ENCODE measurements around the gene RASGRF2.

RASGRF2 gene

DNA sequence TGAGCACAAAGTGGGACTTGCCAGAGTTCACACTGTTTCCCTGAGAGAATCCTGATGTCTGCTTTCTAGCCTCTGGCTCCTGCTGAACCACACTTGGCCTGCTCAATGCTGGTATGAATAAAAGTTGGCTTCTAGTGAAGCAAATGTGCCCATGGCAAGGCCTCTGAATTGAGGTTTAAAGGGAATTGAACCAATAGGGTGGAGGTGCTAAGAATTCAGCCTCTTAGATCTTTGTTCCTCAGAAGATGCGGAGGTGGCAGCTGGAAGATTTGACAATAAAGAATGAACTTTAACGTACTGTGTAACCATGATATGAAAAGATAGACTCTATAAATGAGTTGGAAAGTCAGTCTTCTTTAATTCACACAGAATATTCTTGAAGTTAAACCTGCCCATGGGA lies 57.2 kb downstream of the RASGRF2 start:
- TF ChIP-seq TCF12 (IDR thresholded peaks at IDR 0.05; ENCODE audit: low read depth), result no peak
- TF ChIP-seq CREB1 (IDR thresholded peaks at IDR 0.05; ENCODE audit: low read depth), result no peak
- TF ChIP-seq, protein P1, sequence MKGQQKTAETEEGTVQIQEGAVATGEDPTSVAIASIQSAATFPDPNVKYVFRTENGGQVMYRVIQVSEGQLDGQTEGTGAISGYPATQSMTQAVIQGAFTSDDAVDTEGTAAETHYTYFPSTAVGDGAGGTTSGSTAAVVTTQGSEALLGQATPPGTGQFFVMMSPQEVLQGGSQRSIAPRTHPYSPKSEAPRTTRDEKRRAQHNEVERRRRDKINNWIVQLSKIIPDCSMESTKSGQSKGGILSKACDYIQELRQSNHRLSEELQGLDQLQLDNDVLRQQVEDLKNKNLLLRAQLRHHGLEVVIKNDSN (IDR thresholded peaks at IDR 0.05), result no peak
- TF ChIP-seq TEAD4 (IDR thresholded peaks at IDR 0.05), result no peak
- TF ChIP-seq CEBPB (IDR thresholded peaks at IDR 0.05), result no peak
- TF ChIP-seq, protein P2, sequence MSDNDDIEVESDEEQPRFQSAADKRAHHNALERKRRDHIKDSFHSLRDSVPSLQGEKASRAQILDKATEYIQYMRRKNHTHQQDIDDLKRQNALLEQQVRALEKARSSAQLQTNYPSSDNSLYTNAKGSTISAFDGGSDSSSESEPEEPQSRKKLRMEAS (IDR thresholded peaks at IDR 0.05), result no peak

- TF ChIP-seq EP300 (IDR thresholded peaks at IDR 0.05; ENCODE audit: borderline replicate concordance) (no peak), CEBPB (IDR thresholded peaks at IDR 0.05) (no peak), RAD21 (IDR thresholded peaks at IDR 0.05; ENCODE audit: low read depth) (no peak), ZBTB7A (IDR thresholded peaks at IDR 0.05; ENCODE audit: low read depth) (no peak), TEAD4 (IDR thresholded peaks at IDR 0.05) (no peak)
- TF ChIP-seq, protein P3, sequence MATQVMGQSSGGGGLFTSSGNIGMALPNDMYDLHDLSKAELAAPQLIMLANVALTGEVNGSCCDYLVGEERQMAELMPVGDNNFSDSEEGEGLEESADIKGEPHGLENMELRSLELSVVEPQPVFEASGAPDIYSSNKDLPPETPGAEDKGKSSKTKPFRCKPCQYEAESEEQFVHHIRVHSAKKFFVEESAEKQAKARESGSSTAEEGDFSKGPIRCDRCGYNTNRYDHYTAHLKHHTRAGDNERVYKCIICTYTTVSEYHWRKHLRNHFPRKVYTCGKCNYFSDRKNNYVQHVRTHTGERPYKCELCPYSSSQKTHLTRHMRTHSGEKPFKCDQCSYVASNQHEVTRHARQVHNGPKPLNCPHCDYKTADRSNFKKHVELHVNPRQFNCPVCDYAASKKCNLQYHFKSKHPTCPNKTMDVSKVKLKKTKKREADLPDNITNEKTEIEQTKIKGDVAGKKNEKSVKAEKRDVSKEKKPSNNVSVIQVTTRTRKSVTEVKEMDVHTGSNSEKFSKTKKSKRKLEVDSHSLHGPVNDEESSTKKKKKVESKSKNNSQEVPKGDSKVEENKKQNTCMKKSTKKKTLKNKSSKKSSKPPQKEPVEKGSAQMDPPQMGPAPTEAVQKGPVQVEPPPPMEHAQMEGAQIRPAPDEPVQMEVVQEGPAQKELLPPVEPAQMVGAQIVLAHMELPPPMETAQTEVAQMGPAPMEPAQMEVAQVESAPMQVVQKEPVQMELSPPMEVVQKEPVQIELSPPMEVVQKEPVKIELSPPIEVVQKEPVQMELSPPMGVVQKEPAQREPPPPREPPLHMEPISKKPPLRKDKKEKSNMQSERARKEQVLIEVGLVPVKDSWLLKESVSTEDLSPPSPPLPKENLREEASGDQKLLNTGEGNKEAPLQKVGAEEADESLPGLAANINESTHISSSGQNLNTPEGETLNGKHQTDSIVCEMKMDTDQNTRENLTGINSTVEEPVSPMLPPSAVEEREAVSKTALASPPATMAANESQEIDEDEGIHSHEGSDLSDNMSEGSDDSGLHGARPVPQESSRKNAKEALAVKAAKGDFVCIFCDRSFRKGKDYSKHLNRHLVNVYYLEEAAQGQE (IDR thresholded peaks at IDR 0.05; ENCODE audit: low read depth), result no peak
Observed at GRCh38 chr5:81019748-81020147, 59.6 kb downstream of the RASGRF2 start.

DNA sequence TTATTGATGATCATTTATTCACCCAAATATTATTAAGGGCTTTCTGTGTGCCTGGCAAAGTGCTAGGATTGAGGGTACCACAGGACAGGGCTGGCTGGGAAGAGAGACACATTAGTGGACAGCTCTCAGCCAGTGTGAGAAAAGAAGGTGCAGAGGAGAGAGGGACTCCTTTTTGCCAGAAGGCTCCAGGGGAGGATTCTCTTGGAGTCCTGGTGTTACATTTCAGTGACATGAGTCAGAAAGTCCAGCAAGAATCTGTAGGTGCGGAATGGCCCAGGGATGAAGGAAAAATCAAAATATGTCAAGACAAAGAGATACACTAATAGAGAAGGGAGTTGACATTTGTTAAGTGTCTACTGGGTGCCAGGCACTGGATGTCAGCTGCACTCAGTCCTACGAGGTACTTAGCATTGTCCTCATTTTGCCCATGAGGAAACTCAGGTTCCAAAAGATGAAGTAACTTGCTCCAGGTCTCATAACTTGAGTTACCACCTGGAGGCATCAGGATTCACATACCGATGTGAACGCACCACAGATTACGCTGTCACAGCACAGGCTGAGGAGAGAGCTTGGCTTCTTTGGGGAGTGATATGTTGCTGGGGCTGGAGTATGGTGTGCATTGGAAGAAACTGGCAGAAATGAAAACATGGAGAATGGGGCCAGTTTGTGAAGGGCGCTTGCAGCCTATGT lies 60.5 kb downstream of the RASGRF2 start:
- TF ChIP-seq, protein P1 (IDR thresholded peaks at IDR 0.05), result no peak
- TF ChIP-seq RAD21 (IDR thresholded peaks at IDR 0.05; ENCODE audit: low read depth), result no peak
- TF ChIP-seq CEBPB (IDR thresholded peaks at IDR 0.05), result no peak
- TF ChIP-seq, protein P2 (IDR thresholded peaks at IDR 0.05), result no peak
- TF ChIP-seq TEAD4 (IDR thresholded peaks at IDR 0.05), result no peak
- TF ChIP-seq, protein P3 (IDR thresholded peaks at IDR 0.05; ENCODE audit: low read depth), result no peak
- no peak for TF ChIP-seq YY1 (IDR thresholded peaks at IDR 0.05; ENCODE audit: low read depth)
- no peak for TF ChIP-seq NFIC (IDR thresholded peaks at IDR 0.05)
- no peak for TF ChIP-seq TCF12 (IDR thresholded peaks at IDR 0.05; ENCODE audit: low read depth)
- no peak for TF ChIP-seq TAF1 (IDR thresholded peaks at IDR 0.05; ENCODE audit: low read depth)
- TF ChIP-seq EGR1 (IDR thresholded peaks at IDR 0.05), result no peak
- TF ChIP-seq CREB1 (IDR thresholded peaks at IDR 0.05; ENCODE audit: low read depth), result no peak
- TF ChIP-seq ZBTB7A (IDR thresholded peaks at IDR 0.05; ENCODE audit: low read depth), result no peak
- TF ChIP-seq EP300 (IDR thresholded peaks at IDR 0.05; ENCODE audit: borderline replicate concordance), result no peak
- no peak for TF ChIP-seq FOXM1 (IDR thresholded peaks at IDR 0.05; ENCODE audit: borderline replicate concordance, low read depth)

DNA sequence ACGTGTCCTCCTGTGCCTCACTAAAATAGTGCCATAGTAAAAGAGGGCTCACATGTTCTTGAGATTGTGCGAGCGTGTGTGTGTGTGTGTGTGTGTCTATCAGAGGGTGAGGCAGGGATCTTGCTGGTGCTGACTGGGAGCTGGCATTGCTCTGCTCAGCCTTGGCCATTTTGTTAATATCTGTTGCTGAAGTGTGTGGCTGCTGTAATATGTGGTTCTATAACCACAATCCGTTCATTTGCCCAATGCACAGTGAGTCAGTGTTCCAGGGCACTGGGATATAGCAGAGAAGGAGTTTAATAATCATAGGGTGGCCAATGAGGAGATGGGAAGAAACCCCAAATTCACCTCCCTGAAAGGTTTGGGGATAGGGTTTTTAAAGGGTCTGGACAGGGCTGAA lies 61.3 kb downstream of the RASGRF2 start:
- no peak for TF ChIP-seq EGR1 (IDR thresholded peaks at IDR 0.05)
- TF ChIP-seq, protein P3 (IDR thresholded peaks at IDR 0.05; ENCODE audit: low read depth), result no peak
- no peak for TF ChIP-seq TCF12 (IDR thresholded peaks at IDR 0.05; ENCODE audit: low read depth)
- no peak for TF ChIP-seq ZBTB7A (IDR thresholded peaks at IDR 0.05; ENCODE audit: low read depth)
- no peak for TF ChIP-seq CREB1 (IDR thresholded peaks at IDR 0.05; ENCODE audit: low read depth)
- no peak for TF ChIP-seq FOXM1 (IDR thresholded peaks at IDR 0.05; ENCODE audit: borderline replicate concordance, low read depth)
- TF ChIP-seq YY1 (IDR thresholded peaks at IDR 0.05; ENCODE audit: low read depth), result no peak
- TF ChIP-seq, protein P1 (IDR thresholded peaks at IDR 0.05), result no peak
- TF ChIP-seq EP300 (IDR thresholded peaks at IDR 0.05; ENCODE audit: borderline replicate concordance), result no peak
- TF ChIP-seq TAF1 (IDR thresholded peaks at IDR 0.05; ENCODE audit: low read depth), result no peak
- TF ChIP-seq, protein P2 (IDR thresholded peaks at IDR 0.05), result no peak
- TF ChIP-seq RAD21 (IDR thresholded peaks at IDR 0.05; ENCODE audit: low read depth), result no peak
- no peak for TF ChIP-seq NFIC (IDR thresholded peaks at IDR 0.05)
- TF ChIP-seq TEAD4 (IDR thresholded peaks at IDR 0.05), result no peak
- TF ChIP-seq CEBPB (IDR thresholded peaks at IDR 0.05), result no peak

All from Ishikawa (cell line).